ENCODE results near the gene ADCY9.
"Not testable (repeated sequence)": the region's sequence is repeated elsewhere in the genome, so short reads cannot be mapped to it uniquely, and the experiment has no call there.

ADCY9 gene

GRCh38 chr16:3974751-3975150, 141.5 kb downstream of the ADCY9 start:
- no peak for DNase-seq (ENCODE audit: low spot score)

- DNase-seq (ENCODE audit: low spot score), result no peak
Observed at GRCh38 chr16:3971706-3972105, 144.5 kb downstream of the ADCY9 start.

- DNase-seq (ENCODE audit: low spot score), result no peak
Observed at GRCh38 chr16:3971261-3971660, 145.0 kb downstream of the ADCY9 start.

GRCh38 chr16:3968551-3968950, 147.7 kb downstream of the ADCY9 start:
- no peak for DNase-seq (ENCODE audit: low spot score)

- DNase-seq (ENCODE audit: low spot score), result no peak
Observed at GRCh38 chr16:3966681-3967080, 149.6 kb downstream of the ADCY9 start.

- DNase-seq (ENCODE audit: low spot score), result no peak
Observed at GRCh38 chr16:3965781-3966582, 150.3 kb downstream of the ADCY9 start.

- DNase-seq (ENCODE audit: low spot score), result no peak
Observed at GRCh38 chr16:3965306-3965705, 150.9 kb downstream of the ADCY9 start.

GRCh38 chr16:3964686-3965290, 151.5 kb downstream of the ADCY9 start:
- no peak for DNase-seq (ENCODE audit: low spot score)

GRCh38 chr16:3963886-3964685, 152.2 kb downstream of the ADCY9 start:
- DNase-seq (ENCODE audit: low spot score), result no peak

- no peak for DNase-seq (ENCODE audit: low spot score)
Observed at GRCh38 chr16:3963203-3963602, 153.0 kb downstream of the ADCY9 start.

GRCh38 chr16:3961449-3961849, 154.8 kb downstream of the ADCY9 start:
- DNase-seq (ENCODE audit: low spot score), result no peak

- DNase-seq (ENCODE audit: low spot score), result not testable (repeated sequence)
Observed at GRCh38 chr16:3959926-3960590, 156.2 kb downstream of the ADCY9 start.

GRCh38 chr16:3959148-3959547, 157.1 kb downstream of the ADCY9 start:
- no peak for DNase-seq (ENCODE audit: low spot score)

- DNase-seq (ENCODE audit: low spot score), result no peak
Observed at GRCh38 chr16:3957344-3957980, 158.8 kb downstream of the ADCY9 start.

GRCh38 chr16:3954411-3954921, 161.8 kb downstream of the ADCY9 start:
- no peak for DNase-seq (ENCODE audit: low spot score)

GRCh38 chr16:3953728-3954410, 162.4 kb downstream of the ADCY9 start:
- no peak for DNase-seq (ENCODE audit: low spot score)

GRCh38 chr16:3952737-3953131, 163.5 kb downstream of the ADCY9 start:
- no peak for DNase-seq (ENCODE audit: low spot score)

GRCh38 chr16:3951861-3952736, 164.1 kb downstream of the ADCY9 start:
- DNase-seq (ENCODE audit: low spot score), result no peak

- not testable (repeated sequence) for DNase-seq (ENCODE audit: low spot score)
Observed at GRCh38 chr16:3951380-3951779, 164.9 kb downstream of the ADCY9 start.
